GM19452 (cell line): ENCODE data around the gene KPNA1.
A peak's percentile ranks its signal among the peaks of the same experiment; 100 is the strongest.
"Not testable (repeated sequence)": the region's sequence is repeated elsewhere in the genome, so short reads cannot be mapped to it uniquely, and the experiment has no call there.

Experiments used
- ATAC-seq: cut with Tn5 transposase; IDR thresholded peaks from one replicate; pipeline ENCODE4 v1.9.1; 2021; ENCODE audit not compliant: unreplicated experiment

KPNA1 gene

GRCh38 chr3:122481390-122481789 lies 33.3 kb downstream of the KPNA1 start:
- no peak for ATAC-seq

GRCh38 chr3:122476532-122476931 lies 38.2 kb downstream of the KPNA1 start:
- no peak for ATAC-seq

- ATAC-seq: no peak
These were observed 39.4 kb downstream of the KPNA1 start for GRCh38 chr3:122475316-122475715.

- no peak for ATAC-seq
These were observed 45.1 kb downstream of the KPNA1 start for GRCh38 chr3:122469659-122470058.

- ATAC-seq: peak; percentile 75
These were observed 45.7 kb downstream of the KPNA1 start for GRCh38 chr3:122468896-122469533.

- ATAC-seq: no peak
These were observed 48.0 kb downstream of the KPNA1 start for GRCh38 chr3:122466701-122467240.

- no peak for ATAC-seq
These were observed 50.1 kb downstream of the KPNA1 start for GRCh38 chr3:122464659-122465058.

- no peak for ATAC-seq
These were observed 52.3 kb downstream of the KPNA1 start for GRCh38 chr3:122462406-122462805.

GRCh38 chr3:122461806-122462205 lies 52.9 kb downstream of the KPNA1 start:
- no peak for ATAC-seq

GRCh38 chr3:122458992-122459391 lies 55.7 kb downstream of the KPNA1 start:
- no peak for ATAC-seq

GRCh38 chr3:122457706-122458105 lies 57.0 kb downstream of the KPNA1 start:
- ATAC-seq: no peak

- no peak for ATAC-seq
These were observed 58.7 kb downstream of the KPNA1 start for GRCh38 chr3:122456074-122456473.

- ATAC-seq: no peak
These were observed 63.4 kb downstream of the KPNA1 start for GRCh38 chr3:122451371-122451770.

GRCh38 chr3:122448218-122448617 lies 66.5 kb downstream of the KPNA1 start:
- ATAC-seq: not testable (repeated sequence)

- not testable (repeated sequence) for ATAC-seq
These were observed 70.2 kb downstream of the KPNA1 start for GRCh38 chr3:122444491-122444887.

GRCh38 chr3:122443762-122444490 lies 70.8 kb downstream of the KPNA1 start:
- not testable (repeated sequence) for ATAC-seq

- no peak for ATAC-seq
These were observed 71.6 kb downstream of the KPNA1 start for GRCh38 chr3:122443090-122443489.

GRCh38 chr3:122435950-122436349 lies 78.8 kb downstream of the KPNA1 start:
- no peak for ATAC-seq

- ATAC-seq: no peak
These were observed 84.4 kb downstream of the KPNA1 start for GRCh38 chr3:122430371-122430770.

GRCh38 chr3:122427857-122428471 lies 86.8 kb downstream of the KPNA1 start:
- no peak for ATAC-seq

GRCh38 chr3:122421836-122422235 lies 92.9 kb downstream of the KPNA1 start:
- ATAC-seq: no peak

- no peak for ATAC-seq
These were observed 93.6 kb downstream of the KPNA1 start for GRCh38 chr3:122421101-122421500.
